CD4-positive, alpha-beta T cell treated with Interferon alpha-2 for 1 hour (primary cell): Measurements from ENCODE around the gene OR7G1.
"Not testable (repeated sequence)": the region's sequence is repeated elsewhere in the genome, so short reads cannot be mapped to it uniquely, and the experiment has no call there.

Source experiments
- DNase-seq, 2 donors: peaks; one replicate each; pipeline ENCODE4 v3.0.0-alpha.2; 2020 to 2022

OR7G1 gene

GRCh38 chr19:9075064-9075949, 40.3 kb downstream of the OR7G1 start:
- no peak for DNase-seq

DNA sequence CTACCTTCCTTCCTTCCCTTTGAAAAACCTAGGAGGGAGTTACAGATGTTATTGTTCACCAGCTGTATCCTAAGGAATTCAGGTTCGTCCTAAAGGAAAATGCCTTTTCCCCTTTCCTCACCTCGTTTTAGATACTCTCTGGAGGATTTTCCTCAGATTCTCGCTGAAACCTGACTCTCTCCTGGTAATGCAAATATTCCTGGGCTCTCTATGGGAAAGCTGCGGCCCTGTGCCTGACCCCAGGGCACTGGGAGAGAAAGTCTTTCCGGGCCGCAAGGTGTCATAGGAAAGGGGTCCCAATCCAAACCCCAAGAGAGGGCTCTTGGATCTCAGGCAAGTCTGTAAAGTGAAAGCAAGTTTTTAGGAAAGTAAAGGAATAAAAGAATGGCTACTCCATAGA, 41.8 kb downstream of the OR7G1 start:
- no peak for DNase-seq

DNA sequence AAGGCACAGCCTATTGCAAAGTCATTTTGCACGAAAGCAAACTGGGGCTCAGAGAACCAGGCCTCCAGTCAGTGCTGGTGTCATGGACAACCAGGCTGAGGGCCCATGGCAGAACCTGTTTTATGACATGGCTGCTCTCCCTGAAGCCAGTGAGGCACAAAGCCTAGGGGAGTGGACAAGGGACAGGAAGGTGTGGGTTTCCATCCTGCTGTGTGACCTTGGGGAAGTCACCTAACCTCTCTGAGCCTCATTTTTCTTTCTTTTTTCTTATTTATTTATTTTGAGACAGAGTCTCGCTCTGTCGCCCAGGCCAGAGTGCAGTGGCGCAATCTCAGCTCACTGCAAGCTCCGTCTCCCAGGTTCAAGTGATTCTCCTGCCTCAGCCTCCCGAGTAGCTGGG, 43.8 kb downstream of the OR7G1 start:
- DNase-seq: not testable (repeated sequence)

- DNase-seq: no peak
Observed at GRCh38 chr19:9070066-9070465, 45.5 kb downstream of the OR7G1 start.

DNA sequence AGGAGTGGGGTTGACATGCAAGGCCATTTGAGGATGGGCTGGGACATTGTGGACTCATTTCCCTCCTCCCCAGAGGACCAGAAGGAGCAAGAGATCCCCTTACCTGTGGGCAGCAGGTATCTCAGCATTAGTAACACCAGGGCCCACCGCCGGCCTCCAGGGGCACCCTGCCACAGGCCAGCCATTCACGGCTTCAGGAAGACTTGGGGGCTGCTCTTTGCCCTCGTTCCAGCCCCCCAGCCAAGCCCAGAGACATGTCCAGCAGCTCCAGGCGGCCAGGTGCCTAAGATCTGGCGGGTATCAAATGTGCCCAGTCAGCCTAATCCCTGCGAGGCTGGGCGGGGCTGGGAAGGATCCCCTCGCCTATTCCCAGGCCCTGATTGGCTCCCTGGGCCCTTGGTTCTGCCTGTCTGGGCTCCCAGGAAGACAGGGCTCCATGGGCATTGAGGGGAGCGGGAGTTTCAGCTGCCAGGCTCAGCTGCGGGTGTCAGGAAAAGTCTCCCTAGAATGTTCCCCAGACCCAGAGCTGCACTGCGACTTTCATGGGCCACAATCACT, 50.0 kb downstream of the OR7G1 start:
- no peak for DNase-seq
